Pancreas (tissue), 10 donors: ENCODE data around the gene C9. TPM values are rescaled to one million over a fixed set of nuclear protein-coding genes. Genes with fewer than 3 reads are reported as not detected.

Experiments
- ATAC-seq, 4 donors: fragments of 200-7000 bp; cut with Tn5 transposase; one replicate each; pipeline versions ENCODE4 v1.8.0 to v1.9.1; 2020; ENCODE audit warnings: mild to moderate bottlenecking in 4 of 4, moderate library complexity in 4 of 4
- DNase-seq, 6 donors: peaks; one replicate each; pipeline ENCODE4 v3.0.0-alpha.2; 2020
- FAIRE-seq: peaks from 2 replicates; lab custom pipeline; 2012; peaks lifted over from hg19 to GRCh38; lab: Jason Lieb, UNC
- H3K27ac ChIP-seq, 4 donors: fragments of 200-600 bp; sonication (generic); 1 replicate in 3 of 4; 2 replicates in 1 of 4; pipeline versions ENCODE4 v1.5.0 to v1.8.0; 2020
- H3K27me3 ChIP-seq, 4 donors: fragments of 200-600 bp; one replicate each; pipeline ENCODE4 v1.8.0; 2021
- H3K36me3 ChIP-seq, 3 donors: fragments of 200-600 bp; sonication (generic) in 1 of 3; one replicate each; pipeline versions ENCODE4 v1.5.0 to v1.8.0; 2020 to 2021
- H3K4me1 ChIP-seq, 3 donors: fragments of 200-600 bp; one replicate each; pipeline ENCODE4 v1.8.0; 2021
- H3K4me3 ChIP-seq, 4 donors: fragments of 200-600 bp; sonication (generic) in 2 of 4; one replicate each; pipeline versions ENCODE4 v1.5.0 to v1.8.0; 2020 to 2021
- H3K9me3 ChIP-seq, 4 donors: fragments of 200-600 bp; one replicate each; pipeline ENCODE4 v1.8.0; 2021
- CTCF ChIP-seq, 4 donors: fragments of 200-600 bp; sonication (generic) in 3 of 4; IDR thresholded peaks; one replicate each; pipeline versions ENCODE4 v1.5.0 to v1.8.0; 2021; ENCODE audit warnings: antibody characterized with exemption in 4 of 4
- WGBS, 2 donors: extraction: QIAGEN DNeasy Blood & Tissue Kit; methylation state at CpG; one replicate each; pipeline ENCODE4 v1.1.7; 2013; 5-methylcytosine and 5-hydroxymethylcytosine counted together
- intact Hi-C, 3 donors: fragments of 100-400 bp; cut with DNase I; formaldehyde crosslinking; loops; one replicate each; pipeline versions ENCODE4 v1.11.1 to v1.14.2; 2022
- polyA plus RNA-seq, 2 donors: library from polyadenylated mRNA; stranded (reverse); fragments of 200-250 nt; gene quantifications; one replicate each; pipeline ENCODE4 v1.2.3, GENCODE V29; 2013
- total RNA-seq, 6 donors: library from RNA; stranded (reverse); fragmentation: NEBNext Ultra II Directional in 4 of 6; extraction: Animal tissue kit (Norgen Biotek cat#: 25700) in 4 of 6; gene quantifications; one replicate each; pipeline versions ENCODE4 v1.2.1 to v1.2.4, GENCODE V29; 2021 to 2023
- donor health status: healthy with polysubstance abuse.
- donor health status: DM: no; HTN: no; CAD: no; lungs with moderate emphysema.
- donor health status: DM: no; HTN: no; CAD: no.
- donor health status: control.
- donor health status: control.
- donor health status: Bipolar disorder and iron deficiency.
- donor health status: DM: yes; HTN: yes; CAD: no.
- donor health status: DM: no; HTN: no; CAD: no.
- donor health status: DM: no; HTN: no; CAD: no.
- donor health status: DM: yes; HTN: yes; CAD: no.

C9 gene
- total and polyA plus RNA-seq, 8 donors: 0.82 TPM; not detected in 7

DNA sequence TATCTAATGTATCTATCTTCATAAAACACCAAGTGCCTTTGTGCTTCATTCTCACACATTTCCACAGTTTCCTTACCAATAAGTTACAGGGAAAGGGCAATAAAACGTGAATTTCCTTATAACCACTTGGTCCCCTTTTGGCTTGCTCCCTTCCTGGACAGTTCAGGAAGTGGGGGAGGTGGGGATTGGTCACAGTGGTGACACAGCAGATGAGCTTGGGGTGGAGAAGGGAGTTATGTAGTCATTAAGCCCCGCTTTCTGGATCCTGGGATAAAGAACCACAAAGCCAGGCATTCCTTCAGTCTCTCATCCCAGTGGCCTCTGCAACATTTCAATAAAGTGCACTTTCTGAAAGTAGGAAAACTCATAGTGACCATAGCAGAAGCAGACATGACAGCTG is 97.9 kb downstream of the C9 start:
- H3K4me3 ChIP-seq: no peak overlapping the region
- intact Hi-C loops: no loop called here
- WGBS, 2 donors: 0% methylated on average over 2 of the region's 2 CpGs
- H3K4me1 ChIP-seq: no peaks in the 10 kb centered on the region
- no peak overlapping the region for H3K27ac ChIP-seq
- no peak for DNase-seq
- no peaks in the 10 kb centered on the region for H3K9me3 ChIP-seq
- no peak for FAIRE-seq
- TF ChIP-seq CTCF (IDR thresholded peaks at IDR 0.05): no peak
- H3K36me3 ChIP-seq: no peaks in the 10 kb centered on the region
- no peak for ATAC-seq
- H3K27me3 ChIP-seq: no peaks in the 10 kb centered on the region

DNA sequence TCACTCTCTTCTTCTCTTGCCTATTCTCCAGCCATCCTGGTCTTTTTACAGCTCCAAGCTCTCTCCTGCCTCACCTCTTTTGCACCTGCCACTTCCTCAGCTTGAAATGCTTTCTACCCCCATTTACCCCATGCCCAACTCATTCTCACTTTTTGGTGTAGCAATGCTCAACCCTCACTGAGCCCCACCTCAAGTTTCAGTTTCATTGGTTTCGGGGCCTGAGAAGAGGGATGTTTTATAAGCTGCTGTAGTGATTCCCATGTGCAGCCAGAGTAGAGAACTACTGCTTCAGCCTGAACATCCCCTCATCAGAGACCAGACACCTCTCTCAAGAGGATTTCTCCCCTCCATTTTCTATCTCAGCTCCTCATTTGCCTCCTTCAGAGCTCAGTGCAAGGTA is 99.8 kb downstream of the C9 start:
- Histone ChIP-seq H3K9me3 (no peaks in the 10 kb centered on the region), H3K4me1 (no peaks in the 10 kb centered on the region), H3K27ac (no peak overlapping the region), H3K36me3 (no peaks in the 10 kb centered on the region), H3K27me3 (no peaks in the 10 kb centered on the region), H3K4me3 (no peak overlapping the region)
- 89% methylated on average over 1 of the region's 1 CpG for WGBS, 2 donors
- ATAC-seq (no peak), FAIRE-seq (no peak), DNase-seq (no peak)
- TF ChIP-seq CTCF (IDR thresholded peaks at IDR 0.05): no peak
- intact Hi-C loops: no loop called here

DNA sequence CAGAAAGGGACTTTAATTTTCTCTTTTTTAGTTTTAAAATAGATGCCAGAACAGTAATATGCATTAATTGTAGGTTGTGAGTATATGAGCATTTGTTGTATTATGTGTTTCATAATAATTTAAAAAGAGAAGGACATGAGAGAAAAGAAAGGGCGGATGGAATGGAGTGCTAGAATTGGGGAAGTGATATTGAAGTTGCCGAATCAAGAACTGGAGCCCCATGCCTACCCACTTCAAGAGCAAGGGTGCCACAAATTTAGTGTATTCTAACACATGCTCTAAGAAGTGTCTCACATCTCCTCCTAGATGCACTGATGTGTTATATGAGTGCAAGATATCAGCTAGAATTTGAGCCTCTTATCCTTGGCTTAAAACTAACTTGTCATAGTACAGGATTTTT is 101.3 kb downstream of the C9 start:
- Histone ChIP-seq H3K27me3 (no peaks in the 10 kb centered on the region), H3K4me3 (no peak overlapping the region), H3K4me1 (no peaks in the 10 kb centered on the region), H3K36me3 (no peaks in the 10 kb centered on the region), H3K27ac (no peak overlapping the region), H3K9me3 (no peaks in the 10 kb centered on the region)
- ATAC-seq (peak in 1 of 4 donors; percentile 41), DNase-seq (no peak), FAIRE-seq (no peak)
- WGBS, 2 donors: 58 to 73% methylated on average over 2 of the region's 2 CpGs
- TF ChIP-seq CTCF (IDR thresholded peaks at IDR 0.05): no peak
- intact Hi-C loops: no loop called here

GRCh38 chr5:39260095-39260494 is 104.2 kb downstream of the C9 start:
- Histone ChIP-seq H3K27ac (no peak overlapping the region), H3K4me1 (no peaks in the 10 kb centered on the region), H3K27me3 (no peaks in the 10 kb centered on the region), H3K36me3 (no peaks in the 10 kb centered on the region), H3K9me3 (no peaks in the 10 kb centered on the region), H3K4me3 (no peak overlapping the region)
- no peak for TF ChIP-seq CTCF (IDR thresholded peaks at IDR 0.05)
- FAIRE-seq (no peak), ATAC-seq (no peak), DNase-seq (no peak)
- intact Hi-C loops: no loop called here

- H3K9me3 ChIP-seq: no peaks in the 10 kb centered on the region
- no peak for FAIRE-seq
- no peak overlapping the region for H3K4me3 ChIP-seq
- H3K36me3 ChIP-seq: no peaks in the 10 kb centered on the region
- 69 to 86% methylated on average over 3 of the region's 3 CpGs for WGBS, 2 donors
- no peak for DNase-seq
- H3K27me3 ChIP-seq: no peaks in the 10 kb centered on the region
- no peak for TF ChIP-seq CTCF (IDR thresholded peaks at IDR 0.05)
- intact Hi-C loops: no loop called here
- no peaks in the 10 kb centered on the region for H3K4me1 ChIP-seq
- ATAC-seq: no peak
- H3K27ac ChIP-seq: no peak overlapping the region
Observed at GRCh38 chr5:39257554-39257953, 106.7 kb downstream of the C9 start.
